WTC11 (cell line): ENCODE data around the gene ATF7.

Experiments used
- CTCF ChIP-seq: fragments of 200-600 bp; IDR thresholded peaks from 2 replicates; pipeline ENCODE4 v1.8.0; 2022; ENCODE audit warnings: antibody characterized with exemption
- FOXJ3 ChIP-seq: sonication (generic); formaldehyde crosslinking; IDR thresholded peaks from 2 replicates; pipeline ENCODE4 v1.9.0; 2021; ENCODE audit warnings: missing genetic modification reagents, mild to moderate bottlenecking, borderline replicate concordance
- FOXP4 ChIP-seq: sonication (generic); formaldehyde crosslinking; IDR thresholded peaks from 2 replicates; pipeline ENCODE4 v1.8.0; 2022; ENCODE audit warnings: mild to moderate bottlenecking, missing genetic modification reagents
- IRF2 ChIP-seq: sonication (generic); formaldehyde crosslinking; IDR thresholded peaks from 2 replicates; pipeline ENCODE4 v1.8.0; 2022; ENCODE audit warnings: low read depth, missing genetic modification reagents, borderline replicate concordance
- NFYB ChIP-seq: sonication (generic); formaldehyde crosslinking; conservative IDR thresholded peaks from 2 replicates; pipeline ENCODE4 v1.8.0; 2022; ENCODE audit warnings: low read depth, missing genetic modification reagents
- NR3C1 ChIP-seq: sonication (generic); formaldehyde crosslinking; conservative IDR thresholded peaks from 2 replicates; pipeline ENCODE4 v1.8.1; 2023; ENCODE audit warnings: low read depth, mild to moderate bottlenecking, missing genetic modification reagents
- TEAD1 ChIP-seq: sonication (generic); formaldehyde crosslinking; IDR thresholded peaks from 2 replicates; pipeline ENCODE4 v1.8.0; 2022; ENCODE audit warnings: mild to moderate bottlenecking, missing genetic modification reagents
- ZBTB21 ChIP-seq: sonication (generic); formaldehyde crosslinking; IDR thresholded peaks from 2 replicates; pipeline ENCODE4 v1.8.1; 2023; ENCODE audit warnings: mild to moderate bottlenecking, missing genetic modification reagents, borderline replicate concordance
- ZNF138 ChIP-seq: sonication (generic); formaldehyde crosslinking; conservative IDR thresholded peaks from 2 replicates; pipeline ENCODE4 v1.8.1; 2022; ENCODE audit warnings: mild to moderate bottlenecking, moderate library complexity, missing genetic modification reagents
- ZNF263 ChIP-seq: sonication (generic); formaldehyde crosslinking; IDR thresholded peaks from 2 replicates; pipeline ENCODE4 v1.8.1; 2022; ENCODE audit warnings: low read depth, mild to moderate bottlenecking, moderate library complexity, missing genetic modification reagents
- TF ChIP-seq, protein P1 (sequence below): sonication (generic); formaldehyde crosslinking; IDR thresholded peaks from 2 replicates; pipeline ENCODE4 v1.8.0; 2022; ENCODE audit warnings: mild to moderate bottlenecking, missing genetic modification reagents
- TF ChIP-seq, protein P2 (sequence below): sonication (generic); formaldehyde crosslinking; IDR thresholded peaks from 2 replicates; pipeline ENCODE4 v1.8.0; 2023; ENCODE audit warnings: missing genetic modification reagents
- TF ChIP-seq, protein P3 (sequence below): sonication (generic); formaldehyde crosslinking; IDR thresholded peaks from 2 replicates; pipeline ENCODE4 v1.8.0; 2022; ENCODE audit warnings: missing genetic modification reagents
- TF ChIP-seq, protein P4 (sequence below): sonication (generic); formaldehyde crosslinking; IDR thresholded peaks from 2 replicates; pipeline ENCODE4 v1.8.1; 2023; ENCODE audit warnings: mild to moderate bottlenecking, missing genetic modification reagents

DNA sequence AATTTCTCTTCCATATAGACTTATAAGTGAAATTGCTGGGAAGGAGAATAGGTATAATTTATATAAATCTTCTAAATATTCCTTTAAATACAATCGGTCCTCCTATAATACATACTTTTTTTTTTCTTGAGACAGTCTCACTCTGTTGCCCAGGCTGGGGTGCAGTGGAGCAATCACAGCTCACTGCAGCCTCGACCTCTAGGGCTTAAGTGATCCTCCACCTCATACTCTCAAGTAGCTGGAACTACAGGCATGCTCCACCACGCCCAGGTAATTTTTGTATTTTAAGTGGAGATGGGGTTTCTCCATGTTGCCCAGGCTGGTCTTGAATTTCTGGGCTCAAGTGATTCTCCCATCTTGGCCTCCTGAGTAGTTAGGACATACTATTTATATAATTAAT, 89.2 kb downstream of the ATF7 start:
- no peak for TF ChIP-seq IRF2 (CRISPR knock-in tag)
- TF ChIP-seq, protein P1, sequence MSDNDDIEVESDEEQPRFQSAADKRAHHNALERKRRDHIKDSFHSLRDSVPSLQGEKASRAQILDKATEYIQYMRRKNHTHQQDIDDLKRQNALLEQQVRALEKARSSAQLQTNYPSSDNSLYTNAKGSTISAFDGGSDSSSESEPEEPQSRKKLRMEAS (CRISPR knock-in tag): no peak
- no peak for TF ChIP-seq CTCF
- TF ChIP-seq ZBTB21 (CRISPR knock-in tag): no peak
- no peak for TF ChIP-seq NR3C1 (CRISPR knock-in tag)
- TF ChIP-seq ZNF263 (CRISPR knock-in tag): no peak
- TF ChIP-seq, protein P2, sequence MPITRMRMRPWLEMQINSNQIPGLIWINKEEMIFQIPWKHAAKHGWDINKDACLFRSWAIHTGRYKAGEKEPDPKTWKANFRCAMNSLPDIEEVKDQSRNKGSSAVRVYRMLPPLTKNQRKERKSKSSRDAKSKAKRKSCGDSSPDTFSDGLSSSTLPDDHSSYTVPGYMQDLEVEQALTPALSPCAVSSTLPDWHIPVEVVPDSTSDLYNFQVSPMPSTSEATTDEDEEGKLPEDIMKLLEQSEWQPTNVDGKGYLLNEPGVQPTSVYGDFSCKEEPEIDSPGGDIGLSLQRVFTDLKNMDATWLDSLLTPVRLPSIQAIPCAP: no peak
- TF ChIP-seq NFYB (CRISPR knock-in tag): no peak
- TF ChIP-seq ZNF138: no peak
- TF ChIP-seq FOXP4: no peak
- TF ChIP-seq FOXJ3 (CRISPR knock-in tag): no peak
- TF ChIP-seq, protein P3, sequence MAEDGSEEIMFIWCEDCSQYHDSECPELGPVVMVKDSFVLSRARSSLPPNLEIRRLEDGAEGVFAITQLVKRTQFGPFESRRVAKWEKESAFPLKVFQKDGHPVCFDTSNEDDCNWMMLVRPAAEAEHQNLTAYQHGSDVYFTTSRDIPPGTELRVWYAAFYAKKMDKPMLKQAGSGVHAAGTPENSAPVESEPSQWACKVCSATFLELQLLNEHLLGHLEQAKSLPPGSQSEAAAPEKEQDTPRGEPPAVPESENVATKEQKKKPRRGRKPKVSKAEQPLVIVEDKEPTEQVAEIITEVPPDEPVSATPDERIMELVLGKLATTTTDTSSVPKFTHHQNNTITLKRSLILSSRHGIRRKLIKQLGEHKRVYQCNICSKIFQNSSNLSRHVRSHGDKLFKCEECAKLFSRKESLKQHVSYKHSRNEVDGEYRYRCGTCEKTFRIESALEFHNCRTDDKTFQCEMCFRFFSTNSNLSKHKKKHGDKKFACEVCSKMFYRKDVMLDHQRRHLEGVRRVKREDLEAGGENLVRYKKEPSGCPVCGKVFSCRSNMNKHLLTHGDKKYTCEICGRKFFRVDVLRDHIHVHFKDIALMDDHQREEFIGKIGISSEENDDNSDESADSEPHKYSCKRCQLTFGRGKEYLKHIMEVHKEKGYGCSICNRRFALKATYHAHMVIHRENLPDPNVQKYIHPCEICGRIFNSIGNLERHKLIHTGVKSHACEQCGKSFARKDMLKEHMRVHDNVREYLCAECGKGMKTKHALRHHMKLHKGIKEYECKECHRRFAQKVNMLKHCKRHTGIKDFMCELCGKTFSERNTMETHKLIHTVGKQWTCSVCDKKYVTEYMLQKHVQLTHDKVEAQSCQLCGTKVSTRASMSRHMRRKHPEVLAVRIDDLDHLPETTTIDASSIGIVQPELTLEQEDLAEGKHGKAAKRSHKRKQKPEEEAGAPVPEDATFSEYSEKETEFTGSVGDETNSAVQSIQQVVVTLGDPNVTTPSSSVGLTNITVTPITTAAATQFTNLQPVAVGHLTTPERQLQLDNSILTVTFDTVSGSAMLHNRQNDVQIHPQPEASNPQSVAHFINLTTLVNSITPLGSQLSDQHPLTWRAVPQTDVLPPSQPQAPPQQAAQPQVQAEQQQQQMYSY (CRISPR knock-in tag): no peak
- no peak for TF ChIP-seq TEAD1
- TF ChIP-seq, protein P4, sequence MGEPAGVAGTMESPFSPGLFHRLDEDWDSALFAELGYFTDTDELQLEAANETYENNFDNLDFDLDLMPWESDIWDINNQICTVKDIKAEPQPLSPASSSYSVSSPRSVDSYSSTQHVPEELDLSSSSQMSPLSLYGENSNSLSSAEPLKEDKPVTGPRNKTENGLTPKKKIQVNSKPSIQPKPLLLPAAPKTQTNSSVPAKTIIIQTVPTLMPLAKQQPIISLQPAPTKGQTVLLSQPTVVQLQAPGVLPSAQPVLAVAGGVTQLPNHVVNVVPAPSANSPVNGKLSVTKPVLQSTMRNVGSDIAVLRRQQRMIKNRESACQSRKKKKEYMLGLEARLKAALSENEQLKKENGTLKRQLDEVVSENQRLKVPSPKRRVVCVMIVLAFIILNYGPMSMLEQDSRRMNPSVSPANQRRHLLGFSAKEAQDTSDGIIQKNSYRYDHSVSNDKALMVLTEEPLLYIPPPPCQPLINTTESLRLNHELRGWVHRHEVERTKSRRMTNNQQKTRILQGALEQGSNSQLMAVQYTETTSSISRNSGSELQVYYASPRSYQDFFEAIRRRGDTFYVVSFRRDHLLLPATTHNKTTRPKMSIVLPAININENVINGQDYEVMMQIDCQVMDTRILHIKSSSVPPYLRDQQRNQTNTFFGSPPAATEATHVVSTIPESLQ (CRISPR knock-in tag): no peak
